Measurements from ENCODE around the gene ZNF599.
A peak's percentile ranks its signal among the peaks of the same experiment; 100 is the strongest.

ZNF599 gene

GRCh38 chr19:34787059-34787824 is 14.2 kb upstream of the ZNF599 start:
- H3K4me3 ChIP-seq (ENCODE audit: low read length), result no peak overlapping the region
- H3K9ac ChIP-seq (ENCODE audit: low read length), result no peak overlapping the region
- H3K27ac ChIP-seq (ENCODE audit: low read length), result no peak overlapping the region
- H3K36me3 ChIP-seq (ENCODE audit: control insufficient read depth, low read depth, low read length), result no peaks in the 10 kb centered on the region
- no peaks in the 10 kb centered on the region for H3K27me3 ChIP-seq (ENCODE audit: control insufficient read depth, insufficient read depth, low read length)
- H3K4me1 ChIP-seq (ENCODE audit: control insufficient read depth, low read depth, low read length), result no peaks in the 10 kb centered on the region
- peaks cover 22% of the 10 kb centered on the region for H3K9me3 ChIP-seq (ENCODE audit: control insufficient read depth, low read depth, low read length)

GRCh38 chr19:34786236-34786635 is 13.2 kb upstream of the ZNF599 start:
- Histone ChIP-seq H3K9me3 (ENCODE audit: control insufficient read depth, low read depth, low read length) (peaks cover 17% of the 10 kb centered on the region), H3K27ac (ENCODE audit: low read length) (no peak overlapping the region), H3K9ac (ENCODE audit: low read length) (no peak overlapping the region), H3K4me3 (ENCODE audit: low read length) (no peak overlapping the region), H3K4me1 (ENCODE audit: control insufficient read depth, low read depth, low read length) (no peaks in the 10 kb centered on the region), H3K36me3 (ENCODE audit: control insufficient read depth, low read depth, low read length) (no peaks in the 10 kb centered on the region), H3K27me3 (ENCODE audit: control insufficient read depth, insufficient read depth, low read length) (no peaks in the 10 kb centered on the region)

GRCh38 chr19:34779652-34780051 is 6.6 kb upstream of the ZNF599 start:
- H3K4me3 ChIP-seq (ENCODE audit: low read length), result no peak overlapping the region
- H3K36me3 ChIP-seq (ENCODE audit: control insufficient read depth, low read depth, low read length), result no peaks in the 10 kb centered on the region
- H3K9me3 ChIP-seq (ENCODE audit: control insufficient read depth, low read depth, low read length), result no peaks in the 10 kb centered on the region
- no peak overlapping the region for H3K27ac ChIP-seq (ENCODE audit: low read length)
- no peaks in the 10 kb centered on the region for H3K27me3 ChIP-seq (ENCODE audit: control insufficient read depth, insufficient read depth, low read length)
- H3K4me1 ChIP-seq (ENCODE audit: control insufficient read depth, low read depth, low read length), result no peaks in the 10 kb centered on the region
- H3K9ac ChIP-seq (ENCODE audit: low read length), result no peak overlapping the region

GRCh38 chr19:34778342-34778741 is 5.3 kb upstream of the ZNF599 start:
- no peaks in the 10 kb centered on the region for H3K27me3 ChIP-seq (ENCODE audit: control insufficient read depth, insufficient read depth, low read length)
- H3K36me3 ChIP-seq (ENCODE audit: control insufficient read depth, low read depth, low read length), result no peaks in the 10 kb centered on the region
- no peak overlapping the region for H3K9ac ChIP-seq (ENCODE audit: low read length)
- H3K4me1 ChIP-seq (ENCODE audit: control insufficient read depth, low read depth, low read length), result no peaks in the 10 kb centered on the region
- H3K27ac ChIP-seq (ENCODE audit: low read length), result no peak overlapping the region
- H3K4me3 ChIP-seq (ENCODE audit: low read length), result no peak overlapping the region
- H3K9me3 ChIP-seq (ENCODE audit: control insufficient read depth, low read depth, low read length), result no peaks in the 10 kb centered on the region

GRCh38 chr19:34774857-34775256 is 1.8 kb upstream of the ZNF599 start:
- Histone ChIP-seq H3K27me3 (ENCODE audit: control insufficient read depth, insufficient read depth, low read length) (peaks cover 5% of the 10 kb centered on the region), H3K4me1 (ENCODE audit: control insufficient read depth, low read depth, low read length) (no peaks in the 10 kb centered on the region), H3K36me3 (ENCODE audit: control insufficient read depth, low read depth, low read length) (no peaks in the 10 kb centered on the region), H3K4me3 (ENCODE audit: low read length) (no peak overlapping the region), H3K9ac (ENCODE audit: low read length) (no peak overlapping the region), H3K27ac (ENCODE audit: low read length) (no peak overlapping the region), H3K9me3 (ENCODE audit: control insufficient read depth, low read depth, low read length) (no peaks in the 10 kb centered on the region)

- Histone ChIP-seq H3K27ac (ENCODE audit: low read length) (no peak overlapping the region), H3K9me3 (ENCODE audit: control insufficient read depth, low read depth, low read length) (no peaks in the 10 kb centered on the region), H3K36me3 (ENCODE audit: control insufficient read depth, low read depth, low read length) (no peaks in the 10 kb centered on the region), H3K9ac (ENCODE audit: low read length) (no peak overlapping the region), H3K27me3 (ENCODE audit: control insufficient read depth, insufficient read depth, low read length) (peaks cover 5% of the 10 kb centered on the region), H3K4me3 (ENCODE audit: low read length) (peak overlapping the region; percentile 78), H3K4me1 (ENCODE audit: control insufficient read depth, low read depth, low read length) (no peaks in the 10 kb centered on the region)
These were observed 495 bp upstream of the ZNF599 start for GRCh38 chr19:34773555-34773864.

GRCh38 chr19:34767951-34768350 is 5.1 kb downstream of the ZNF599 start:
- Histone ChIP-seq H3K27ac (ENCODE audit: low read length) (no peak overlapping the region), H3K36me3 (ENCODE audit: control insufficient read depth, low read depth, low read length) (no peaks in the 10 kb centered on the region), H3K9me3 (ENCODE audit: control insufficient read depth, low read depth, low read length) (peaks cover 5% of the 10 kb centered on the region)

GRCh38 chr19:34766386-34766785 is 6.6 kb downstream of the ZNF599 start:
- no peaks in the 10 kb centered on the region for H3K36me3 ChIP-seq (ENCODE audit: control insufficient read depth, low read depth, low read length)

More at GRCh38 chr19:34767951-34768350, 5.1 kb downstream of the ZNF599 start:
- Histone ChIP-seq H3K4me3 (ENCODE audit: low read length) (no peak overlapping the region), H3K4me1 (ENCODE audit: control insufficient read depth, low read depth, low read length) (no peaks in the 10 kb centered on the region), H3K9ac (ENCODE audit: low read length) (no peak overlapping the region), H3K27me3 (ENCODE audit: control insufficient read depth, insufficient read depth, low read length) (peaks cover 5% of the 10 kb centered on the region)

GRCh38 chr19:34759218-34759917 is 13.6 kb downstream of the ZNF599 start:
- no peak overlapping the region for H3K27ac ChIP-seq (ENCODE audit: low read length)
- no peaks in the 10 kb centered on the region for H3K4me1 ChIP-seq (ENCODE audit: control insufficient read depth, low read depth, low read length)
- no peak overlapping the region for H3K4me3 ChIP-seq (ENCODE audit: low read length)
- no peaks in the 10 kb centered on the region for H3K27me3 ChIP-seq (ENCODE audit: control insufficient read depth, insufficient read depth, low read length)
- H3K36me3 ChIP-seq (ENCODE audit: control insufficient read depth, low read depth, low read length), result no peaks in the 10 kb centered on the region
- peaks cover 62% of the 10 kb centered on the region for H3K9me3 ChIP-seq (ENCODE audit: control insufficient read depth, low read depth, low read length)
- no peak overlapping the region for H3K9ac ChIP-seq (ENCODE audit: low read length)

More at GRCh38 chr19:34766386-34766785, 6.6 kb downstream of the ZNF599 start:
- no peaks in the 10 kb centered on the region for H3K27me3 ChIP-seq (ENCODE audit: control insufficient read depth, insufficient read depth, low read length)
- no peaks in the 10 kb centered on the region for H3K4me1 ChIP-seq (ENCODE audit: control insufficient read depth, low read depth, low read length)
- H3K9ac ChIP-seq (ENCODE audit: low read length), result no peak overlapping the region
- H3K27ac ChIP-seq (ENCODE audit: low read length), result no peak overlapping the region
- peaks cover 16% of the 10 kb centered on the region for H3K9me3 ChIP-seq (ENCODE audit: control insufficient read depth, low read depth, low read length)
- no peak overlapping the region for H3K4me3 ChIP-seq (ENCODE audit: low read length)

GRCh38 chr19:34757441-34757840 is 15.6 kb downstream of the ZNF599 start:
- Histone ChIP-seq H3K27me3 (ENCODE audit: control insufficient read depth, insufficient read depth, low read length) (no peaks in the 10 kb centered on the region), H3K36me3 (ENCODE audit: control insufficient read depth, low read depth, low read length) (no peaks in the 10 kb centered on the region), H3K4me3 (ENCODE audit: low read length) (no peak overlapping the region), H3K4me1 (ENCODE audit: control insufficient read depth, low read depth, low read length) (no peaks in the 10 kb centered on the region), H3K9me3 (ENCODE audit: control insufficient read depth, low read depth, low read length) (peaks cover 63% of the 10 kb centered on the region), H3K27ac (ENCODE audit: low read length) (no peak overlapping the region), H3K9ac (ENCODE audit: low read length) (no peak overlapping the region)

GRCh38 chr19:34744896-34745690 is 27.9 kb downstream of the ZNF599 start:
- Histone ChIP-seq H3K4me1 (ENCODE audit: control insufficient read depth, low read depth, low read length) (no peaks in the 10 kb centered on the region), H3K9ac (ENCODE audit: low read length) (no peak overlapping the region), H3K4me3 (ENCODE audit: low read length) (no peak overlapping the region), H3K27me3 (ENCODE audit: control insufficient read depth, insufficient read depth, low read length) (no peaks in the 10 kb centered on the region), H3K9me3 (ENCODE audit: control insufficient read depth, low read depth, low read length) (no peaks in the 10 kb centered on the region), H3K36me3 (ENCODE audit: control insufficient read depth, low read depth, low read length) (peaks cover 6% of the 10 kb centered on the region), H3K27ac (ENCODE audit: low read length) (no peak overlapping the region)
